ENCODE data around the gene MIR17HG.

DNA sequence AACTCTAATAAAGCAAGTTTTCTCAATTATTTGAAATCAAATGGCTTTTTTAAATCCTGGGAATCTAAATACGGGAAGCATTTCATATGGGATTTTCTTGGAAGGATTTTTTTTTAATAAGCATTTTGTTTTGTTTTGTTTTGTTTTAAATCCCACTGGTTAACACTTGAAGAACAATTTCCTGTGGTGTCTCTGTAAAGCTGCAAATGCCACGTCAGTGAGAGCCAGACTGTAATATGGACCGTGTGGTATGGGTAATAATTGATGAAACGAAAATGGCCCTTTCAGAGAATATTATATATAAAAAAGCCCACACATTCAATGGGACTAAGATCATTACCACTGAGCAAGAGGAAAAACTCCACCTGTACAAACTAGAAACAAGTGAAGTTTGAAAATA is 33.9 kb upstream of the MIR17HG start:
- TF ChIP-seq, protein P1, sequence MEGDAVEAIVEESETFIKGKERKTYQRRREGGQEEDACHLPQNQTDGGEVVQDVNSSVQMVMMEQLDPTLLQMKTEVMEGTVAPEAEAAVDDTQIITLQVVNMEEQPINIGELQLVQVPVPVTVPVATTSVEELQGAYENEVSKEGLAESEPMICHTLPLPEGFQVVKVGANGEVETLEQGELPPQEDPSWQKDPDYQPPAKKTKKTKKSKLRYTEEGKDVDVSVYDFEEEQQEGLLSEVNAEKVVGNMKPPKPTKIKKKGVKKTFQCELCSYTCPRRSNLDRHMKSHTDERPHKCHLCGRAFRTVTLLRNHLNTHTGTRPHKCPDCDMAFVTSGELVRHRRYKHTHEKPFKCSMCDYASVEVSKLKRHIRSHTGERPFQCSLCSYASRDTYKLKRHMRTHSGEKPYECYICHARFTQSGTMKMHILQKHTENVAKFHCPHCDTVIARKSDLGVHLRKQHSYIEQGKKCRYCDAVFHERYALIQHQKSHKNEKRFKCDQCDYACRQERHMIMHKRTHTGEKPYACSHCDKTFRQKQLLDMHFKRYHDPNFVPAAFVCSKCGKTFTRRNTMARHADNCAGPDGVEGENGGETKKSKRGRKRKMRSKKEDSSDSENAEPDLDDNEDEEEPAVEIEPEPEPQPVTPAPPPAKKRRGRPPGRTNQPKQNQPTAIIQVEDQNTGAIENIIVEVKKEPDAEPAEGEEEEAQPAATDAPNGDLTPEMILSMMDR (IDR thresholded peaks at IDR 0.05): no peak
- no peak for TF ChIP-seq POLR2A (IDR thresholded peaks at IDR 0.05)

Data from lower leg skin (tissue), 3 donors.